Activated naive CD8-positive, alpha-beta T cell treated with anti-CD3 and anti-CD28 coated beads, Interleukin-2, amount 50 U/mL, for 16 hours (primary cell): ENCODE results near the gene ACSF2.

Experiments used
- DNase-seq: peaks from one replicate; pipeline ENCODE4 v3.0.0-alpha.2; 2020; ENCODE audit warnings: low read depth, low spot score

Gene ACSF2

GRCh38 chr17:50501054-50501453 is 75.0 kb downstream of the ACSF2 start:
- DNase-seq: no peak

GRCh38 chr17:50502301-50502990 is 76.4 kb downstream of the ACSF2 start:
- no peak for DNase-seq

- DNase-seq: no peak
Measured at GRCh38 chr17:50505591-50506130, 79.6 kb downstream of the ACSF2 start.

- DNase-seq: no peak
Measured at GRCh38 chr17:50506298-50506697, 80.3 kb downstream of the ACSF2 start.

GRCh38 chr17:50507871-50508572 is 82.0 kb downstream of the ACSF2 start, which contains the start of gene MYCBPAP:
TSS of gene MYCBPAP (plus strand) at chr17:50508439. CDS start at chr17:50508675, 236 bp downstream.
- peak; percentile 57 for DNase-seq

GRCh38 chr17:50508573-50509460 is 82.8 kb downstream of the ACSF2 start:
- no peak for DNase-seq

GRCh38 chr17:50511058-50511457 is 85.0 kb downstream of the ACSF2 start:
- no peak for DNase-seq

GRCh38 chr17:50513495-50513894 is 87.5 kb downstream of the ACSF2 start:
- DNase-seq: no peak

- no peak for DNase-seq
Measured at GRCh38 chr17:50514388-50514787, 88.4 kb downstream of the ACSF2 start.

GRCh38 chr17:50514936-50515702 is 89.1 kb downstream of the ACSF2 start:
- no peak for DNase-seq

- no peak for DNase-seq
Measured at GRCh38 chr17:50517011-50517410, 91.0 kb downstream of the ACSF2 start.

GRCh38 chr17:50517504-50518383 is 91.7 kb downstream of the ACSF2 start:
- no peak for DNase-seq

- DNase-seq: no peak
Measured at GRCh38 chr17:50518384-50519023, 92.5 kb downstream of the ACSF2 start.

GRCh38 chr17:50519141-50519834 is 93.3 kb downstream of the ACSF2 start:
- no peak for DNase-seq

- no peak for DNase-seq
Measured at GRCh38 chr17:50520483-50520882, 94.5 kb downstream of the ACSF2 start.

- no peak for DNase-seq
Measured at GRCh38 chr17:50521514-50521913, 95.5 kb downstream of the ACSF2 start.

- no peak for DNase-seq
Measured at GRCh38 chr17:50522766-50523165, 96.7 kb downstream of the ACSF2 start.

GRCh38 chr17:50523208-50523607 is 97.2 kb downstream of the ACSF2 start:
- no peak for DNase-seq
